Liver (tissue), 9 donors: ENCODE data around the gene HSD17B12. TPM values are rescaled to one million over a fixed set of nuclear protein-coding genes. Genes with fewer than 3 reads are reported as not detected.

Source experiments
- DNase-seq: peaks from one replicate; pipeline ENCODE4 v3.0.0-alpha.2; 2017; ENCODE audit warnings: low spot score
- H3K27ac ChIP-seq, 2 donors: one replicate each; pipeline ENCODE4 v1.7.0; 2013; ENCODE audit warnings: inconsistent platforms in 2 of 2, low read length in 2 of 2, control low read depth in 1 of 2, low read depth in 1 of 2, mild to moderate bottlenecking in 1 of 2
- H3K27me3 ChIP-seq, 4 donors: one replicate each; pipeline versions ENCODE4 v1.6.1 to v1.7.0; 2013; ENCODE audit warnings: low read length in 3 of 4, inconsistent platforms in 1 of 4, mild to moderate bottlenecking in 1 of 4, moderate library complexity in 1 of 4; ENCODE audit not compliant: control insufficient read depth in 4 of 4, insufficient read depth in 4 of 4
- H3K36me3 ChIP-seq, 4 donors: one replicate each; pipeline versions ENCODE4 v1.6.1 to v1.7.0; 2013; ENCODE audit warnings: low read length in 3 of 4, mild to moderate bottlenecking in 3 of 4, low read depth in 1 of 4, moderate library complexity in 1 of 4; ENCODE audit not compliant: control insufficient read depth in 4 of 4, insufficient read depth in 3 of 4
- H3K4me1 ChIP-seq, 4 donors: one replicate each; pipeline versions ENCODE4 v1.6.1 to v1.7.0; 2013; ENCODE audit warnings: low read length in 3 of 4, mild to moderate bottlenecking in 3 of 4, moderate library complexity in 1 of 4; ENCODE audit not compliant: control insufficient read depth in 4 of 4, insufficient read depth in 4 of 4
- H3K4me3 ChIP-seq, 3 donors: one replicate each; pipeline versions ENCODE4 v1.6.1 to v1.7.0; 2013; ENCODE audit warnings: low read length in 3 of 3, control low read depth in 1 of 3, low read depth in 1 of 3, mild to moderate bottlenecking in 1 of 3
- H3K9ac ChIP-seq, 2 donors: one replicate each; pipeline ENCODE4 v1.7.0; 2013; ENCODE audit warnings: low read length in 2 of 2, mild to moderate bottlenecking in 2 of 2, moderate library complexity in 2 of 2, control low read depth in 1 of 2, low read depth in 1 of 2
- H3K9me3 ChIP-seq, 4 donors: one replicate each; pipeline versions ENCODE4 v1.6.1 to v1.7.0; 2013; ENCODE audit warnings: low read length in 3 of 4; ENCODE audit not compliant: control insufficient read depth in 4 of 4
- ATF3 ChIP-seq: IDR thresholded peaks from 2 replicates; pipeline ENCODE4 v1.6.1; 2016; ENCODE audit warnings: antibody characterized with exemption
- EGR1 ChIP-seq, 2 donors: IDR thresholded peaks; 2 replicates each; pipeline ENCODE4 v1.6.1; 2016 to 2018; ENCODE audit warnings: antibody characterized with exemption in 2 of 2, low read depth in 2 of 2
- FOXA1 ChIP-seq: IDR thresholded peaks from 2 replicates; pipeline ENCODE4 v1.6.1; 2016; ENCODE audit warnings: antibody characterized with exemption
- FOXA2 ChIP-seq: IDR thresholded peaks from 2 replicates; pipeline ENCODE4 v1.6.1; 2016; ENCODE audit warnings: antibody characterized with exemption
- GABPA ChIP-seq, 2 donors: IDR thresholded peaks in 1 of 2; conservative IDR thresholded peaks in 1 of 2; 2 replicates each; pipeline ENCODE4 v1.6.1; 2016; ENCODE audit warnings: antibody characterized with exemption in 2 of 2, mild to moderate bottlenecking in 1 of 2, moderate library complexity in 1 of 2
- HNF4A ChIP-seq, 2 donors: conservative IDR thresholded peaks; 2 replicates each; pipeline ENCODE4 v1.6.1; 2016; ENCODE audit warnings: antibody characterized with exemption in 2 of 2, mild to moderate bottlenecking in 2 of 2
- HNF4G ChIP-seq: IDR thresholded peaks from 2 replicates; pipeline ENCODE4 v1.6.1; 2016; ENCODE audit warnings: antibody characterized with exemption
- JUND ChIP-seq, 2 donors: IDR thresholded peaks; 2 replicates each; pipeline ENCODE4 v1.6.1; 2016; ENCODE audit warnings: antibody characterized with exemption in 2 of 2
- MAX ChIP-seq: IDR thresholded peaks from 2 replicates; pipeline ENCODE4 v1.6.1; 2016; ENCODE audit warnings: antibody characterized with exemption
- NR2F2 ChIP-seq: IDR thresholded peaks from 2 replicates; pipeline ENCODE4 v1.6.1; 2016; ENCODE audit warnings: antibody characterized with exemption
- RAD21 ChIP-seq, 2 donors: IDR thresholded peaks; 2 replicates each; pipeline ENCODE4 v1.6.1; 2016; ENCODE audit warnings: antibody characterized with exemption in 2 of 2, mild to moderate bottlenecking in 2 of 2
- REST ChIP-seq: IDR thresholded peaks from 2 replicates; pipeline ENCODE4 v1.6.1; 2016; ENCODE audit warnings: antibody characterized with exemption, mild to moderate bottlenecking
- RXRA ChIP-seq, 2 donors: IDR thresholded peaks; 2 replicates each; pipeline ENCODE4 v1.6.1; 2017 to 2018; ENCODE audit warnings: antibody characterized with exemption in 2 of 2, mild to moderate bottlenecking in 1 of 2
- SP1 ChIP-seq: IDR thresholded peaks from 2 replicates; pipeline ENCODE4 v1.6.1; 2018; ENCODE audit warnings: antibody characterized with exemption, mild to moderate bottlenecking
- TAF1 ChIP-seq: conservative IDR thresholded peaks from 2 replicates; pipeline ENCODE4 v1.6.1; 2016; ENCODE audit warnings: antibody characterized with exemption, mild to moderate bottlenecking
- YY1 ChIP-seq: IDR thresholded peaks from 2 replicates; pipeline ENCODE4 v1.6.1; 2016; ENCODE audit warnings: antibody characterized with exemption, mild to moderate bottlenecking
- ZBTB33 ChIP-seq: IDR thresholded peaks from 2 replicates; pipeline ENCODE4 v1.6.1; 2016; ENCODE audit warnings: antibody characterized with exemption
- WGBS: extraction: QIAGEN DNeasy Blood & Tissue Kit; methylation state at CpG from one replicate; pipeline ENCODE4 v1.1.7; 2013; 5-methylcytosine and 5-hydroxymethylcytosine counted together
- polyA plus RNA-seq, 2 donors: library from polyadenylated mRNA; stranded (reverse) in 1 of 2; unstranded in 1 of 2; fragments of 200-250 nt in 1 of 2; fragments of >200 nt in 1 of 2; fragmentation: Nextera tagmentation in 1 of 2; extraction: Ambion mirVana in 1 of 2; gene quantifications; one replicate each; pipeline versions ENCODE4 v1.2.1 to v1.2.3, GENCODE V29; 2013 to 2015
- total RNA-seq, 2 donors: library from RNA; depleted of rRNA; stranded (reverse); fragments of >200 nt; gene quantifications; one replicate each; pipeline ENCODE4 v1.2.3, GENCODE V29; 2014
- TF ChIP-seq, protein P1 (sequence below): fragments of 150-350 bp; IDR thresholded peaks from 2 replicates; pipeline ENCODE4 v1.5.1; 2017; ENCODE audit warnings: improper control_type of control experiment, low read depth, low read length; ENCODE audit not compliant: missing input control
- donor health status: healthy.
- donor health status: healthy.
- donor health status: healthy.
- donor health status: healthy.
- donor health status: healthy.

HSD17B12 gene
- total and polyA plus RNA-seq, 4 donors: 50.3 to 126 (median 68.3) TPM

DNA sequence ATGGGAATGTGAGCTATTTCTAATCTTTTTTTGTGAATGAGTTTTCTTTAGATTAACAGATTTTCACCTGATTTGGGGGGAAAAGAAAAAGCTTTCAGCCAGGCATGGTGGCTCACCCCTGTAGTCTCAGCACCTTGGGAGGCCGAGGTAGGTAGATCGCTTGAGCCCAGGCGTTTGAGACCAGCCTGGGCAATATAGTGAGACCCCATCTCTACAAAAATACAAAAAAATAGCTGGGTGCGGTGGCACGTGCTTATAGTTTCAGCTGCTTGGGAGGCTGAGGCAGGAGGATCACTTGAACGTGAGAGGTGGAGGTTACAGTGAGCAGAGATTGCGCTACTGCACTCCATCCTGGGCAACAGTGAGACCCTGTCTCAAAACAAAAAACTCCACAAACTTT, 92.2 kb downstream of the HSD17B12 start:
- Histone ChIP-seq H3K9ac (no peak overlapping the region), H3K27me3 (no peaks in the 10 kb centered on the region), H3K27ac (no peak overlapping the region), H3K9me3 (no peaks in the 10 kb centered on the region), H3K4me1 (no peaks in the 10 kb centered on the region), H3K36me3 (no peaks in the 10 kb centered on the region), H3K4me3 (no peak overlapping the region)
- TF ChIP-seq GABPA (IDR thresholded peaks at IDR 0.05 in 1 of 2, conservative IDR thresholded peaks at IDR 0.05 in 1 of 2): no peak
- TF ChIP-seq EGR1 (IDR thresholded peaks at IDR 0.05; ENCODE audit: low read depth in 2 of 2): no peak
- no peak for TF ChIP-seq MAX
- no peak for TF ChIP-seq RXRA (IDR thresholded peaks at IDR 0.05)
- TF ChIP-seq HNF4G: no peak
- no peak for TF ChIP-seq YY1
- TF ChIP-seq SP1: no peak
- TF ChIP-seq JUND (IDR thresholded peaks at IDR 0.05): no peak
- TF ChIP-seq NR2F2: no peak
- TF ChIP-seq, protein P1, sequence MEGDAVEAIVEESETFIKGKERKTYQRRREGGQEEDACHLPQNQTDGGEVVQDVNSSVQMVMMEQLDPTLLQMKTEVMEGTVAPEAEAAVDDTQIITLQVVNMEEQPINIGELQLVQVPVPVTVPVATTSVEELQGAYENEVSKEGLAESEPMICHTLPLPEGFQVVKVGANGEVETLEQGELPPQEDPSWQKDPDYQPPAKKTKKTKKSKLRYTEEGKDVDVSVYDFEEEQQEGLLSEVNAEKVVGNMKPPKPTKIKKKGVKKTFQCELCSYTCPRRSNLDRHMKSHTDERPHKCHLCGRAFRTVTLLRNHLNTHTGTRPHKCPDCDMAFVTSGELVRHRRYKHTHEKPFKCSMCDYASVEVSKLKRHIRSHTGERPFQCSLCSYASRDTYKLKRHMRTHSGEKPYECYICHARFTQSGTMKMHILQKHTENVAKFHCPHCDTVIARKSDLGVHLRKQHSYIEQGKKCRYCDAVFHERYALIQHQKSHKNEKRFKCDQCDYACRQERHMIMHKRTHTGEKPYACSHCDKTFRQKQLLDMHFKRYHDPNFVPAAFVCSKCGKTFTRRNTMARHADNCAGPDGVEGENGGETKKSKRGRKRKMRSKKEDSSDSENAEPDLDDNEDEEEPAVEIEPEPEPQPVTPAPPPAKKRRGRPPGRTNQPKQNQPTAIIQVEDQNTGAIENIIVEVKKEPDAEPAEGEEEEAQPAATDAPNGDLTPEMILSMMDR: no peak
- TF ChIP-seq TAF1: no peak
- TF ChIP-seq ZBTB33: no peak
- TF ChIP-seq HNF4A (conservative IDR thresholded peaks at IDR 0.05): no peak
- no peak for TF ChIP-seq FOXA1
- TF ChIP-seq FOXA2: no peak
- no peak for TF ChIP-seq ATF3
- TF ChIP-seq REST: no peak
- no peak for TF ChIP-seq RAD21 (IDR thresholded peaks at IDR 0.05)
- no peak for DNase-seq
- WGBS: 98% methylated on average over 7 of the region's 7 CpGs
